ENCODE data around the gene BMF. TPM values are rescaled to one million over a fixed set of nuclear protein-coding genes. Genes with fewer than 3 reads are reported as not detected.

BMF gene
- total RNA-seq, 1 experiment from 2014 or later: 81.5 TPM

GRCh38 chr15:40053079-40053830 is 55.4 kb downstream of the BMF start:
- Histone ChIP-seq H3K4me3 (ENCODE audit: low read depth, low read length) (no peak overlapping the region), H3K36me3 (ENCODE audit: control insufficient read depth, insufficient read depth, low read length) (no peaks in the 10 kb centered on the region), H3K9me3 (no peaks in the 10 kb centered on the region), H3K27me3 (replicated peaks; ENCODE audit: control insufficient read depth, insufficient read depth, low read length) (no peaks in the 10 kb centered on the region), H3K4me1 (peaks cover 29% of the 10 kb centered on the region)
- Mint-ChIP-seq H3K27me3 (ENCODE audit: insufficient read depth, unreplicated experiment) (no peaks in the 10 kb centered on the region), H3K9me3 (ENCODE audit: unreplicated experiment) (peaks cover 9% of the 10 kb centered on the region), H3K4me1 (ENCODE audit: low read depth, unreplicated experiment) (peaks cover 28% of the 10 kb centered on the region), H3K27ac (ENCODE audit: unreplicated experiment) (no peak overlapping the region), H3K4me3 (ENCODE audit: unreplicated experiment) (no peak overlapping the region), H3K36me3 (ENCODE audit: insufficient read depth, unreplicated experiment) (no peaks in the 10 kb centered on the region)
- no peak for TF ChIP-seq CTCF (IDR thresholded peaks at IDR 0.05; ENCODE audit: insufficient read depth in 1 of 2, low read depth in 1 of 2, low read length in 1 of 2, severe bottlenecking in 1 of 2, unreplicated experiment in 1 of 2)
- BruUV-seq (replicated peaks): no TSS peak
- intact Hi-C loops (cut with micrococcal nuclease; ENCODE audit: unreplicated experiment): no loop called here
- POLR2A ChIA-PET: no interaction called here
- DNase-seq: no peak
- CTCF ChIA-PET: interaction anchor here (1.3 kb wide), 1 partner anchor 222 kb away, joined by 3 read pairs; no protein-coding TSS in a partner anchor

GRCh38 chr15:40052604-40053003 is 56.1 kb downstream of the BMF start:
- intact Hi-C loops (cut with micrococcal nuclease; ENCODE audit: unreplicated experiment): no loop called here
- no peak overlapping the region for H3K27ac Mint-ChIP-seq (ENCODE audit: unreplicated experiment)
- TF ChIP-seq CTCF (IDR thresholded peaks at IDR 0.05; ENCODE audit: insufficient read depth in 1 of 2, low read depth in 1 of 2, low read length in 1 of 2, severe bottlenecking in 1 of 2, unreplicated experiment in 1 of 2): no peak
- ChIA-PET POLR2A (interaction anchor here (1.1 kb wide), 1 partner anchor 54 kb away, joined by 3 read pairs; no protein-coding TSS in a partner anchor), CTCF (interaction anchor here (0.5 to 1.6 kb wide), 3 partner anchors 37 to 222 kb away, joined by 3 to 8 read pairs (median 3); no protein-coding TSS in a partner anchor)
- peaks cover 33% of the 10 kb centered on the region for H3K4me1 Mint-ChIP-seq (ENCODE audit: low read depth, unreplicated experiment)
- no peaks in the 10 kb centered on the region for H3K27me3 Mint-ChIP-seq (ENCODE audit: insufficient read depth, unreplicated experiment)
- peaks cover 9% of the 10 kb centered on the region for H3K9me3 Mint-ChIP-seq (ENCODE audit: unreplicated experiment)
- H3K36me3 Mint-ChIP-seq (ENCODE audit: insufficient read depth, unreplicated experiment): no peaks in the 10 kb centered on the region
- H3K4me3 Mint-ChIP-seq (ENCODE audit: unreplicated experiment): no peak overlapping the region
- no peak overlapping the region for H3K4me3 ChIP-seq (ENCODE audit: low read depth, low read length)
- no peaks in the 10 kb centered on the region for H3K9me3 ChIP-seq
- no peaks in the 10 kb centered on the region for H3K27me3 ChIP-seq (replicated peaks; ENCODE audit: control insufficient read depth, insufficient read depth, low read length)
- no TSS peak for BruUV-seq (replicated peaks)
- H3K4me1 ChIP-seq: peaks cover 29% of the 10 kb centered on the region
- DNase-seq: no peak
- no peaks in the 10 kb centered on the region for H3K36me3 ChIP-seq (ENCODE audit: control insufficient read depth, insufficient read depth, low read length)

GRCh38 chr15:40051616-40052415 is 56.9 kb downstream of the BMF start:
- Mint-ChIP-seq H3K4me1 (ENCODE audit: low read depth, unreplicated experiment) (peaks cover 33% of the 10 kb centered on the region), H3K4me3 (ENCODE audit: unreplicated experiment) (no peak overlapping the region), H3K27me3 (ENCODE audit: insufficient read depth, unreplicated experiment) (no peaks in the 10 kb centered on the region), H3K27ac (ENCODE audit: unreplicated experiment) (no peak overlapping the region), H3K36me3 (ENCODE audit: insufficient read depth, unreplicated experiment) (no peaks in the 10 kb centered on the region), H3K9me3 (ENCODE audit: unreplicated experiment) (peaks cover 9% of the 10 kb centered on the region)
- no peak for TF ChIP-seq CTCF (IDR thresholded peaks at IDR 0.05; ENCODE audit: insufficient read depth in 1 of 2, low read depth in 1 of 2, low read length in 1 of 2, severe bottlenecking in 1 of 2, unreplicated experiment in 1 of 2)
- H3K9me3 ChIP-seq: no peaks in the 10 kb centered on the region
- no peaks in the 10 kb centered on the region for H3K27me3 ChIP-seq (replicated peaks; ENCODE audit: control insufficient read depth, insufficient read depth, low read length)
- no TSS peak for BruUV-seq (replicated peaks)
- ChIA-PET CTCF (interaction anchor here (0.5 to 1.6 kb wide), 3 partner anchors 37 to 223 kb away, joined by 3 to 8 read pairs (median 8); no protein-coding TSS in a partner anchor), POLR2A (interaction anchor here (0.5 to 1.2 kb wide), 3 partner anchors 47 to 62 kb away, joined by 3 to 6 read pairs (median 4); no protein-coding TSS in a partner anchor)
- no peak overlapping the region for H3K4me3 ChIP-seq (ENCODE audit: low read depth, low read length)
- peak in 1 of 2 experiments; percentile 43 for DNase-seq
- H3K36me3 ChIP-seq (ENCODE audit: control insufficient read depth, insufficient read depth, low read length): no peaks in the 10 kb centered on the region
- H3K4me1 ChIP-seq: peaks cover 29% of the 10 kb centered on the region
- intact Hi-C loops (cut with micrococcal nuclease; ENCODE audit: unreplicated experiment): no loop called here

Measured in Caco-2 (cell line).